Measurements from ENCODE around the gene KIF1A. TPM values are rescaled to one million over a fixed set of nuclear protein-coding genes. Genes with fewer than 3 reads are reported as not detected.
"Not testable (repeated sequence)": the region's sequence is repeated elsewhere in the genome, so short reads cannot be mapped to it uniquely, and the experiment has no call there.

Gene KIF1A
- total RNA-seq, 1 experiment from 2014 or later = 51.6 TPM

GRCh38 chr2:240707043-240707756 is 112.8 kb downstream of the KIF1A start:
- Histone ChIP-seq H3K36me3 (replicated peaks; ENCODE audit: control insufficient read depth, insufficient read depth, low read length) (no peaks in the 10 kb centered on the region), H3K4me3 (ENCODE audit: insufficient read depth, low read depth, low read length) (no peak overlapping the region), H3K27me3 (ENCODE audit: control insufficient read depth, insufficient read depth, low read length) (no peaks in the 10 kb centered on the region)
- no peak for DNase-seq

GRCh38 chr2:240705204-240705791 is 114.7 kb downstream of the KIF1A start:
- no peaks in the 10 kb centered on the region for H3K27me3 ChIP-seq (ENCODE audit: control insufficient read depth, insufficient read depth, low read length)
- no peak overlapping the region for H3K4me3 ChIP-seq (ENCODE audit: insufficient read depth, low read depth, low read length)
- no peak for DNase-seq
- no peaks in the 10 kb centered on the region for H3K36me3 ChIP-seq (replicated peaks; ENCODE audit: control insufficient read depth, insufficient read depth, low read length)

GRCh38 chr2:240704651-240705050 is 115.4 kb downstream of the KIF1A start:
- H3K27me3 ChIP-seq (ENCODE audit: control insufficient read depth, insufficient read depth, low read length) = no peaks in the 10 kb centered on the region
- H3K4me3 ChIP-seq (ENCODE audit: insufficient read depth, low read depth, low read length) = no peak overlapping the region
- no peak for DNase-seq
- no peaks in the 10 kb centered on the region for H3K36me3 ChIP-seq (replicated peaks; ENCODE audit: control insufficient read depth, insufficient read depth, low read length)

GRCh38 chr2:240703417-240704341 is 116.3 kb downstream of the KIF1A start:
- Histone ChIP-seq H3K27me3 (ENCODE audit: control insufficient read depth, insufficient read depth, low read length) (no peaks in the 10 kb centered on the region), H3K4me3 (ENCODE audit: insufficient read depth, low read depth, low read length) (no peak overlapping the region), H3K36me3 (replicated peaks; ENCODE audit: control insufficient read depth, insufficient read depth, low read length) (no peaks in the 10 kb centered on the region)
- DNase-seq = no peak

DNA sequence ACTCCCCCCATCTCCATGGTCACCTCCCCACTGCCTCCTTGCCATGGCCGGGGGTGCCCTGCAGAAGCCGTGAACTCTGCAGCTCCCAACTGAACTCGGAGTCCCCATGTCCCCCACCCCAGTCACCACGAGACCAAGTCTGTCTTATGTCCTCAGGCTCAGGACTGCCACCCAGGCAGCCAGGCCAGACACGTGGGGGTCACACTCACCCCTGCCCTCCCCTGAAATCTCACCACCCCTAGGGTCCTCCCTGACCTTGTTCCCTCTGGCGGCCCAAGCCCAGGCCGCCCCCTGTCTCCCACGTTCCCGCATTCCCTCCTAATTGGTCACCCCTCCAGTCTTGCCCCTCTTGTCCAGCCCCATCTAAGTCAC is 117.4 kb downstream of the KIF1A start:
- Histone ChIP-seq H3K27me3 (ENCODE audit: control insufficient read depth, insufficient read depth, low read length) (no peaks in the 10 kb centered on the region), H3K36me3 (replicated peaks; ENCODE audit: control insufficient read depth, insufficient read depth, low read length) (no peaks in the 10 kb centered on the region), H3K4me3 (ENCODE audit: insufficient read depth, low read depth, low read length) (no peak overlapping the region)
- no peak for DNase-seq

- no peaks in the 10 kb centered on the region for H3K27me3 ChIP-seq (ENCODE audit: control insufficient read depth, insufficient read depth, low read length)
Measured at GRCh38 chr2:240701736-240702639, 118.0 kb downstream of the KIF1A start.

GRCh38 chr2:240701091-240701735 is 118.8 kb downstream of the KIF1A start:
- no peak overlapping the region for H3K4me3 ChIP-seq (ENCODE audit: insufficient read depth, low read depth, low read length)
- H3K27me3 ChIP-seq (ENCODE audit: control insufficient read depth, insufficient read depth, low read length) = no peaks in the 10 kb centered on the region
- no peaks in the 10 kb centered on the region for H3K36me3 ChIP-seq (replicated peaks; ENCODE audit: control insufficient read depth, insufficient read depth, low read length)
- DNase-seq = no peak

More at GRCh38 chr2:240701736-240702639, 118.0 kb downstream of the KIF1A start:
- no peaks in the 10 kb centered on the region for H3K36me3 ChIP-seq (replicated peaks; ENCODE audit: control insufficient read depth, insufficient read depth, low read length)
- no peak for DNase-seq
- H3K4me3 ChIP-seq (ENCODE audit: insufficient read depth, low read depth, low read length) = no peak overlapping the region

- not testable (repeated sequence) for H3K36me3 ChIP-seq (replicated peaks; ENCODE audit: control insufficient read depth, insufficient read depth, low read length); H3K27me3 ChIP-seq (ENCODE audit: control insufficient read depth, insufficient read depth, low read length); H3K4me3 ChIP-seq (ENCODE audit: insufficient read depth, low read depth, low read length); DNase-seq
Measured at GRCh38 chr2:240700616-240701015, 119.4 kb downstream of the KIF1A start.

DNA sequence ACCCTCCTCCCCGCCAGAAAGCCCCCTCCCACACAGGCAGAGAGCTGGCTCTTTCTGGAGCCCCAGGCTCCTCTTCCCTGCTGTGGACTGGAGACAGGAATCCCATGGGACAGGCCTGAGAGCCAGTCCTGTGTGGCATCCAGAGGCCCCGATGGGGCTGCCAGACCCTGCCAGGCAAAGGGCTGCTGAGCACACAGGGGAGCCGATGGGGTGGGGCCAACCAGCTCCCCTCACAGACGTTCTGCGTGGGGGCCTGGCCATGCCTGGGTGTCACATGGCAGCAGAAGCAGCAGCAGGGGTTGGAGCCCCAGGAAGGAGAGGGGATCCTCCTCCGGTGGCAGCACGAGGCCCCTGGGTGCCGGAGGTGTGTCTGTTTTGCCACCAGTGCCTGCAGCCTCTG is 120.2 kb downstream of the KIF1A start:
- not testable (repeated sequence) for H3K27me3 ChIP-seq (ENCODE audit: control insufficient read depth, insufficient read depth, low read length); H3K36me3 ChIP-seq (replicated peaks; ENCODE audit: control insufficient read depth, insufficient read depth, low read length); DNase-seq; H3K4me3 ChIP-seq (ENCODE audit: insufficient read depth, low read depth, low read length)

- H3K36me3 ChIP-seq (replicated peaks; ENCODE audit: control insufficient read depth, insufficient read depth, low read length); H3K27me3 ChIP-seq (ENCODE audit: control insufficient read depth, insufficient read depth, low read length); DNase-seq; H3K4me3 ChIP-seq (ENCODE audit: insufficient read depth, low read depth, low read length): not testable (repeated sequence)
Measured at GRCh38 chr2:240698852-240699561, 121.0 kb downstream of the KIF1A start.

GRCh38 chr2:240696469-240696868 is 123.5 kb downstream of the KIF1A start:
- H3K36me3 ChIP-seq (replicated peaks; ENCODE audit: control insufficient read depth, insufficient read depth, low read length); DNase-seq; H3K4me3 ChIP-seq (ENCODE audit: insufficient read depth, low read depth, low read length); H3K27me3 ChIP-seq (ENCODE audit: control insufficient read depth, insufficient read depth, low read length): not testable (repeated sequence)

GRCh38 chr2:240695593-240695992 is 124.4 kb downstream of the KIF1A start:
- DNase-seq; H3K36me3 ChIP-seq (replicated peaks; ENCODE audit: control insufficient read depth, insufficient read depth, low read length); H3K4me3 ChIP-seq (ENCODE audit: insufficient read depth, low read depth, low read length); H3K27me3 ChIP-seq (ENCODE audit: control insufficient read depth, insufficient read depth, low read length): not testable (repeated sequence)

DNA sequence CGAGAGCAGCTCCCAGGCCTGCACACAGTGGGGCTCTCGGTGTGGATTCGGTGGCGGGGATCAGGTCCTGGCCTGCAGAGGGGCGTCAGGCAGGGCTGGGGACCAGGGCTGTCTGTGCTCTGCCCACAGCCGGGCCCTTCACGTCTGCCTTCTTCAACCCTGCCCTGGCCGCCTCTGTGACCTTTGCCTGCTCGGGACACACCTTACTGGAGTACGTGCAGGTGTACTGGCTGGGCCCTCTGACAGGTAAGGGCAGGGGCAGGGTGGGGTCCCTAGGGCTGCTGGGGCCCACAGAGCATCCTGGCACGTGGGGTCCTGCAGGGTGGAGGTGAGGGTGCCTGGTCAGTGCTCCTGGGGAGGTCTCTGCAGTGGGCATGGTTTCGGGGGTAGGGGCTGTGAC is 125.7 kb downstream of the KIF1A start:
- not testable (repeated sequence) for DNase-seq; H3K27me3 ChIP-seq (ENCODE audit: control insufficient read depth, insufficient read depth, low read length); H3K36me3 ChIP-seq (replicated peaks; ENCODE audit: control insufficient read depth, insufficient read depth, low read length); H3K4me3 ChIP-seq (ENCODE audit: insufficient read depth, low read depth, low read length)

Data from H7 (cell line).